Measurements from ENCODE around the gene CCNK. TPM values are rescaled to one million over a fixed set of nuclear protein-coding genes. Genes with fewer than 3 reads are reported as not detected.

The CCNK gene
- total RNA-seq, 4 donors from 2014 or later, result 25.7 to 61.9 (median 37.0) TPM

GRCh38 chr14:99552021-99552553 is 70.9 kb downstream of the CCNK start:
- Histone ChIP-seq H3K4me3 (peak overlapping the region in 2 of 4 donors; percentile 13 to 14), H3K27me3 (no peaks in the 10 kb centered on the region), H3K36me3 (no peaks in the 10 kb centered on the region), H3K27ac (peak overlapping the region in 3 of 4 donors; percentile 51 to 93 (median 60)), H3K9me3 (no peaks in the 10 kb centered on the region), H3K4me1 (peaks cover 0 to 55% (median 7%) of the 10 kb centered on the region in 4 donors)
- DNase-seq, result no peak
- TF ChIP-seq POLR2A (IDR thresholded peaks at IDR 0.05), result no peak
- no peak for TF ChIP-seq CTCF (IDR thresholded peaks at IDR 0.05)

DNA sequence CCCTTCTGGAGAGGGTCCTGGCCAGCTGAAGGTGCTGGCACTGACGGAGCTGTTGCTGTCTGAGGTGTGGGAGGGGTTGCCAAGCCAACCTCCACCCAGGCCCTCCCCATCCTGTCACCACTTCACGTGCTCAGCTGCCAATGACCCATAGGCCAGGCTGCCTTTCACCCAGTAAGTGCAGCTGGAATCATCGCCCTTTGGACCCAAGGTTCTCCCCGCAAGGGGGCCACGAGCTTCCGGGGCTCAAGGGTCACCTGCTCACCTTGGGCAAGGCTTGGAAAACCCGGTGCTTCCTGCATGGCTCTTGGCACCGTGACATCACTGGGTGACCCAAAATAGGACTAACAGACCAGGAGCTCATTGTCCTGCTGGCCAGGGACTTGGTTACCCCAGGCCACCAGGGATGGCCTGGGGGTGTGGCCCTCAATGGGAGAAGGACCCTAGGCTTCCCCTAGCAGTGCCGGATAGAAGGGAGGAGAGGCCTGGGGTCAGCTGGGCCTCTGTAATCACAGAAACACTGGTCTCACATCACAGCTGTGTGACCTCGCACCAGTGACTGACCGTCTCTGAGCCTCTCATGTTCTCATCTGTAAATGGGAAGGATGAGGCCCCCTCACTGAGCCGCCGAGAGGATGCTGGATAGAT is 71.5 kb downstream of the CCNK start:
- Histone ChIP-seq H3K36me3 (no peaks in the 10 kb centered on the region), H3K27me3 (no peaks in the 10 kb centered on the region), H3K27ac (peak overlapping the region in 3 of 4 donors; percentile 60 to 93 (median 80)), H3K9me3 (no peaks in the 10 kb centered on the region), H3K4me3 (peak overlapping the region in 1 of 4 donors; percentile 14), H3K4me1 (peaks cover 0 to 59% (median 7%) of the 10 kb centered on the region in 4 donors)
- peak in 2 of 3 donors; percentile 93 to 95 for DNase-seq
- TF ChIP-seq CTCF (IDR thresholded peaks at IDR 0.05) (peak in 3 of 6 experiments; percentile 40 to 48 (median 42)), POLR2A (IDR thresholded peaks at IDR 0.05) (peak in 1 of 2 donors; percentile 50)

DNA sequence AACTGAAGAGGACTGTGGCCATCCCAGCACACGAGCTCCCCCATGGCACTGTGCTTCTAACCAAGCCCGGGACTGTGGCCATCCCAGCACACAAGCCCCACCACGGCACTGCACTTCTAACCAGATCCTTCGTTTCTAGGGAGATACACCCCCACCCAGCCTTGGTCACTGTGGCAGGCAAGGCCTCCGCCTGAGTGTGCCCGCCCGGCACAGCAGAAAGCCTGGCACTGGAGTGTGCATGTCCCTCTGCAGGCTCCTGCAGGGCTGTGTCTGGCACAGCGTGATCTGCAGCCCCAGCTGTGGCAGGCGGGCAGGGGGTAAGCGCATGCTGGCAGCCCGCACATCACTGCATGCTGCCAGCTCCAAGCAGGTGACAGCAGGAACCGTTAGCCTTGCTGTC is 73.0 kb downstream of the CCNK start:
- DNase-seq, result no peak
- no peaks in the 10 kb centered on the region for H3K27me3 ChIP-seq
- H3K4me3 ChIP-seq, result no peak overlapping the region
- H3K9me3 ChIP-seq, result no peaks in the 10 kb centered on the region
- no peaks in the 10 kb centered on the region for H3K36me3 ChIP-seq
- peak overlapping the region in 2 of 4 donors; percentile 80 to 93 for H3K27ac ChIP-seq
- H3K4me1 ChIP-seq, result peaks cover 0 to 59% (median 7%) of the 10 kb centered on the region in 4 donors
- TF ChIP-seq POLR2A (IDR thresholded peaks at IDR 0.05), result no peak
- TF ChIP-seq CTCF (IDR thresholded peaks at IDR 0.05), result no peak

- Histone ChIP-seq H3K27me3 (no peaks in the 10 kb centered on the region), H3K4me1 (peaks cover 0 to 59% (median 7%) of the 10 kb centered on the region in 4 donors), H3K4me3 (no peak overlapping the region), H3K36me3 (no peaks in the 10 kb centered on the region), H3K9me3 (no peaks in the 10 kb centered on the region), H3K27ac (peak overlapping the region in 3 of 4 donors; percentile 22 to 93 (median 80))
- peak in 2 of 3 donors; percentile 74 to 76 for DNase-seq
- TF ChIP-seq POLR2A (IDR thresholded peaks at IDR 0.05), result no peak
- TF ChIP-seq CTCF (IDR thresholded peaks at IDR 0.05), result no peak
These were observed 73.7 kb downstream of the CCNK start for GRCh38 chr14:99554757-99555531.

DNA sequence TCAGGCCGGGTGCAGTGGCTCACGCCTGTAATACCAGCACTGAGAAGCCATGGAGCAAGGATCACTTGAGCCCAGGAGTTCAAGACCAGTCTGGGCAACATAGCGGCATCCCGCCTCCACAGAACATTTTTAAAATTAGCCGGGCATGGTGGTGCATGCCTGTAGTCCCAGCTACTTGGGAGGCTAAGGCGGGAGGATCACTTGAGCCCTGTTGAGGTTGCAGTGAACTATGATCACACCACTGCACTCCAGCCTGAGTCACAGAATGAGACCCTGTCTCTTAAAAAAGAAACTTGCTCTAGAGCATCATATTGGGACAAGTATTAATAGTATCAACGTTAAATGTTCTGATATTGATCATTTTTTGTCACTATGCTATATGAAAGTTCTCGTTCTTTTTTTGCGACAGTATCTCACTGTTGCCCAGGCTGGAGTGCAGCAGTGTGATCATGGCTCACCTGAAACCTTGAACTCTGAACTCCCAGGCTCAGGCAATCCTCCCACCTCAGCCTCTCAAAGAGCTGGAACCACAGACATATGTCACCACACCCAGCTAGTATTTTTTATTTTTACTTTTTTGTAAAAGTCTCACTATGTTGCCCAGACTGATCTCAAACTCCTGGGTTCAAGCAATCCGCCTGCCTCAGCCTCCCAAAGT is 75.1 kb downstream of the CCNK start:
- H3K9me3 ChIP-seq, result no peaks in the 10 kb centered on the region
- no peak for TF ChIP-seq CTCF (IDR thresholded peaks at IDR 0.05)
- TF ChIP-seq POLR2A (IDR thresholded peaks at IDR 0.05), result no peak
- H3K27me3 ChIP-seq, result no peaks in the 10 kb centered on the region
- no peak overlapping the region for H3K4me3 ChIP-seq
- H3K27ac ChIP-seq, result peak overlapping the region in 2 of 4 donors; percentile 80 to 93
- no peaks in the 10 kb centered on the region for H3K36me3 ChIP-seq
- no peak for DNase-seq
- peaks cover 0 to 65% (median 7%) of the 10 kb centered on the region in 4 donors for H3K4me1 ChIP-seq

Measured in Peyer's patch (tissue), 4 donors.